SU-DHL-6 (cell line): ENCODE results near the gene ABCB9.

Experiments used
- EZH2phosphoT487 ChIP-seq: fragments of 200-600 bp; sonication (generic), shearing (Covaris generic); conservative IDR thresholded peaks from 2 replicates; pipeline ENCODE4 v1.6.1; 2018; ENCODE audit warnings: mild to moderate bottlenecking, antibody characterized with exemption, low read length, moderate library complexity, mixed read lengths
- TF ChIP-seq, protein P1 (sequence below): fragments of 200-600 bp; sonication (generic); IDR thresholded peaks from one replicate; pipeline ENCODE4 v1.5.1; 2017; ENCODE audit warnings: antibody characterized with exemption, mild to moderate bottlenecking, low read length, moderate library complexity; ENCODE audit not compliant: insufficient read depth, poor library complexity, severe bottlenecking

GRCh38 chr12:122976648-122976975 lies 10.3 kb upstream of the ABCB9 start:
- TF ChIP-seq, protein P1, sequence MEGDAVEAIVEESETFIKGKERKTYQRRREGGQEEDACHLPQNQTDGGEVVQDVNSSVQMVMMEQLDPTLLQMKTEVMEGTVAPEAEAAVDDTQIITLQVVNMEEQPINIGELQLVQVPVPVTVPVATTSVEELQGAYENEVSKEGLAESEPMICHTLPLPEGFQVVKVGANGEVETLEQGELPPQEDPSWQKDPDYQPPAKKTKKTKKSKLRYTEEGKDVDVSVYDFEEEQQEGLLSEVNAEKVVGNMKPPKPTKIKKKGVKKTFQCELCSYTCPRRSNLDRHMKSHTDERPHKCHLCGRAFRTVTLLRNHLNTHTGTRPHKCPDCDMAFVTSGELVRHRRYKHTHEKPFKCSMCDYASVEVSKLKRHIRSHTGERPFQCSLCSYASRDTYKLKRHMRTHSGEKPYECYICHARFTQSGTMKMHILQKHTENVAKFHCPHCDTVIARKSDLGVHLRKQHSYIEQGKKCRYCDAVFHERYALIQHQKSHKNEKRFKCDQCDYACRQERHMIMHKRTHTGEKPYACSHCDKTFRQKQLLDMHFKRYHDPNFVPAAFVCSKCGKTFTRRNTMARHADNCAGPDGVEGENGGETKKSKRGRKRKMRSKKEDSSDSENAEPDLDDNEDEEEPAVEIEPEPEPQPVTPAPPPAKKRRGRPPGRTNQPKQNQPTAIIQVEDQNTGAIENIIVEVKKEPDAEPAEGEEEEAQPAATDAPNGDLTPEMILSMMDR: no peak
- no peak for TF ChIP-seq EZH2phosphoT487
